Endodermal cell (in vitro differentiated cells): Measurements from ENCODE around the gene ACSM5. TPM values are rescaled to one million over a fixed set of nuclear protein-coding genes. Genes with fewer than 3 reads are reported as not detected.

Experiments
- DNase-seq: peaks from one replicate; pipeline ENCODE4 v3.0.0-alpha.2; 2017
- H3K27ac ChIP-seq: 2 replicates; pipeline ENCODE4 v1.5.1; 2013; ENCODE audit warnings: mild to moderate bottlenecking, low read depth, low read length, moderate library complexity
- H3K27me3 ChIP-seq: 2 replicates; pipeline ENCODE4 v1.6.1; 2013; ENCODE audit warnings: mild to moderate bottlenecking, low read length, moderate library complexity; ENCODE audit not compliant: insufficient read depth, control insufficient read depth, poor library complexity, severe bottlenecking
- H3K36me3 ChIP-seq: 2 replicates; pipeline ENCODE4 v1.7.0; 2013; ENCODE audit warnings: mild to moderate bottlenecking, low read length, moderate library complexity; ENCODE audit not compliant: control insufficient read depth, insufficient read depth
- H3K4me1 ChIP-seq: one replicate; pipeline ENCODE4 v1.7.0; 2013; ENCODE audit warnings: low read length; ENCODE audit not compliant: control insufficient read depth, insufficient read depth
- H3K4me3 ChIP-seq: 2 replicates; pipeline ENCODE4 v1.5.1; 2013; ENCODE audit warnings: mild to moderate bottlenecking, low read length, moderate library complexity
- H3K9ac ChIP-seq: 2 replicates; pipeline ENCODE4 v1.6.1; 2013; ENCODE audit warnings: mild to moderate bottlenecking, low read length, moderate library complexity; ENCODE audit not compliant: poor library complexity, severe bottlenecking; ENCODE audit errors: extremely low read depth
- H3K9me3 ChIP-seq: 2 replicates; pipeline ENCODE4 v1.6.1; 2013; ENCODE audit warnings: mild to moderate bottlenecking, low read length, moderate library complexity; ENCODE audit not compliant: control insufficient read depth
- H3K27ac Mint-ChIP-seq: 2 replicates; pipeline ENCODE4 v1.8.0; 2020; ENCODE audit warnings: mixed read lengths
- H3K27me3 Mint-ChIP-seq: 2 replicates; pipeline ENCODE4 v1.8.0; 2021; ENCODE audit warnings: mild to moderate bottlenecking, mixed read lengths; ENCODE audit not compliant: insufficient read depth
- H3K36me3 Mint-ChIP-seq: 2 replicates; pipeline ENCODE4 v1.8.0; 2020; ENCODE audit warnings: low read depth, mixed read lengths
- H3K4me1 Mint-ChIP-seq: 2 replicates; pipeline ENCODE4 v1.8.0; 2020; ENCODE audit warnings: mixed read lengths
- H3K4me3 Mint-ChIP-seq: 2 replicates; pipeline ENCODE4 v1.8.0; 2020; ENCODE audit warnings: mild to moderate bottlenecking, moderate library complexity, mixed read lengths
- H3K9me3 Mint-ChIP-seq: 2 replicates; pipeline ENCODE4 v1.8.0; 2020; ENCODE audit warnings: mild to moderate bottlenecking, mixed read lengths
- WGBS, 2 experiments: methylation state at CpG; one replicate each; pipeline versions ENCODE4 v1.1.5 to v1.1.7; 2013; ENCODE audit warnings: missing lambda C conversion rate in 2 of 2, mixed read lengths in 1 of 2; ENCODE audit not compliant: insufficient coverage in 1 of 2, insufficient read length in 1 of 2; 5-methylcytosine and 5-hydroxymethylcytosine counted together
- total RNA-seq, 2 donors: library from RNA; stranded (reverse); fragmentation: NEBNext Ultra II Directional in 1 of 2; extraction: Animal tissue kit (Norgen Biotek cat#: 25700) in 1 of 2; gene quantifications; 2 replicates in 1 of 2; 3 replicates in 1 of 2; pipeline ENCODE4 v1.2.1, GENCODE V29; 2021
- TF ChIP-seq, protein P1 (sequence below): fragments of 200-600 bp; sonication (generic); conservative IDR thresholded peaks from 2 replicates; pipeline ENCODE4 v1.5.0; 2021; ENCODE audit warnings: antibody characterized with exemption, mild to moderate bottlenecking

The ACSM5 gene
- total RNA-seq, 2 donors from 2014 or later = not detected

DNA sequence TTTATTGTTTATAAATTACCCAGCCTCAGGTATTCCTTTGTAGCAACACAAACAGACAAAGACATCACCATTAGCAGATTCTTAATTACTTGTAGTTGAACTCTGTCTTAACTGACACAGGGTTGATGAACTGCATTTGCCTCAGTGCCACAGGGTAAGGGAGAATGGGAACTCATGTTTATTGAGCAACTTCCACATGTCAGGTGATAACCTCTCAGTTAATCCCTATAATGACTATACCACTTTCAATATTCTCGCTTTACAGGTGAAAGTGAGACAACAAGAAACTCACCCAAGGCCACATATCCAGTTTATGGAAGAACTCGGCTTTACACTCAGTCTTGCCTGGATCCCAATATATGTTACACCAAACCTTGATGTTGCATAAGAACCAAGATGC is 13.4 kb upstream of the ACSM5 start:
- Mint-ChIP-seq H3K36me3 (no peaks in the 10 kb centered on the region), H3K4me1 (peaks cover 13% of the 10 kb centered on the region), H3K9me3 (no peaks in the 10 kb centered on the region), H3K27me3 (no peaks in the 10 kb centered on the region), H3K4me3 (no peak overlapping the region), H3K27ac (no peak overlapping the region)
- H3K4me3 ChIP-seq = no peak overlapping the region
- no peak for DNase-seq
- no peaks in the 10 kb centered on the region for H3K9me3 ChIP-seq
- H3K27ac ChIP-seq = no peak overlapping the region
- H3K4me1 ChIP-seq = no peaks in the 10 kb centered on the region
- no peak overlapping the region for H3K9ac ChIP-seq
- 82 to 92% methylated on average over 2 of the region's 2 CpGs for WGBS, 2 experiments
- no peaks in the 10 kb centered on the region for H3K27me3 ChIP-seq
- H3K36me3 ChIP-seq = no peaks in the 10 kb centered on the region
- TF ChIP-seq, protein P1, sequence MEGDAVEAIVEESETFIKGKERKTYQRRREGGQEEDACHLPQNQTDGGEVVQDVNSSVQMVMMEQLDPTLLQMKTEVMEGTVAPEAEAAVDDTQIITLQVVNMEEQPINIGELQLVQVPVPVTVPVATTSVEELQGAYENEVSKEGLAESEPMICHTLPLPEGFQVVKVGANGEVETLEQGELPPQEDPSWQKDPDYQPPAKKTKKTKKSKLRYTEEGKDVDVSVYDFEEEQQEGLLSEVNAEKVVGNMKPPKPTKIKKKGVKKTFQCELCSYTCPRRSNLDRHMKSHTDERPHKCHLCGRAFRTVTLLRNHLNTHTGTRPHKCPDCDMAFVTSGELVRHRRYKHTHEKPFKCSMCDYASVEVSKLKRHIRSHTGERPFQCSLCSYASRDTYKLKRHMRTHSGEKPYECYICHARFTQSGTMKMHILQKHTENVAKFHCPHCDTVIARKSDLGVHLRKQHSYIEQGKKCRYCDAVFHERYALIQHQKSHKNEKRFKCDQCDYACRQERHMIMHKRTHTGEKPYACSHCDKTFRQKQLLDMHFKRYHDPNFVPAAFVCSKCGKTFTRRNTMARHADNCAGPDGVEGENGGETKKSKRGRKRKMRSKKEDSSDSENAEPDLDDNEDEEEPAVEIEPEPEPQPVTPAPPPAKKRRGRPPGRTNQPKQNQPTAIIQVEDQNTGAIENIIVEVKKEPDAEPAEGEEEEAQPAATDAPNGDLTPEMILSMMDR = no peak

DNA sequence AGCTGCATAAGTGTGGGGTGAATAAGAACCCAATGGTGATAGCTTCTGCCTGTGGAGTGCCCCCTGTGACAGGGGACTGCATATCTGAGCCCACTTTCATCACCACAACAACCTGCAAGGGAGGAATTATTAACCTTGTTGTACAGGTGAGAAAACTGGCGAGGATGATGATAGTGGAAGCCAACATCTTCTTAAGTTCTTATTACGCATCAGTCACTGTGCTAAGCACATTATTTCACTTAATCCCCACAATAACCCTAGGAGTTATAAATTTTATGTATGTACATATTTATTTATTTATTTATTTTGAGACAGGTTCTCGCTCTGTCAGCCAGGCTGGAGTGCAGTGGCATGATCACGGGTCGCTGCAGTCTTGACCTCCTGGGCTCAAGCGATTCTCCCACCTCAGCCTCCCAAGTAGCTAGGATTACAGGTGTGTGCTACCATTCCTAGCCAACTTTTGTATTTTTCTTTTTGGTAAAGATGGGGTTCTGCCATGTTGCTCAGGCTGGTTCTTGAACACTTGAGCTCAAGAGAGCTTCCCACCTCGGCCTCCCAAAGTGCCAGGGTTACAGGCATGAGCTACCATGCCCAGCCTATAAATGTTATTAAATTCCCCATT is 12.4 kb upstream of the ACSM5 start:
- no peak for DNase-seq
- Histone ChIP-seq H3K27ac (no peak overlapping the region), H3K36me3 (no peaks in the 10 kb centered on the region), H3K9me3 (no peaks in the 10 kb centered on the region), H3K4me1 (no peaks in the 10 kb centered on the region), H3K27me3 (no peaks in the 10 kb centered on the region), H3K9ac (no peak overlapping the region), H3K4me3 (no peak overlapping the region)
- WGBS, 2 experiments = 97 to 100% methylated on average over 3 to 6 of the region's 7 CpGs
- TF ChIP-seq, protein P1 = no peak
- Mint-ChIP-seq H3K9me3 (no peaks in the 10 kb centered on the region), H3K36me3 (no peaks in the 10 kb centered on the region), H3K4me1 (peaks cover 13% of the 10 kb centered on the region), H3K27me3 (no peaks in the 10 kb centered on the region), H3K4me3 (no peak overlapping the region), H3K27ac (no peak overlapping the region)

DNA sequence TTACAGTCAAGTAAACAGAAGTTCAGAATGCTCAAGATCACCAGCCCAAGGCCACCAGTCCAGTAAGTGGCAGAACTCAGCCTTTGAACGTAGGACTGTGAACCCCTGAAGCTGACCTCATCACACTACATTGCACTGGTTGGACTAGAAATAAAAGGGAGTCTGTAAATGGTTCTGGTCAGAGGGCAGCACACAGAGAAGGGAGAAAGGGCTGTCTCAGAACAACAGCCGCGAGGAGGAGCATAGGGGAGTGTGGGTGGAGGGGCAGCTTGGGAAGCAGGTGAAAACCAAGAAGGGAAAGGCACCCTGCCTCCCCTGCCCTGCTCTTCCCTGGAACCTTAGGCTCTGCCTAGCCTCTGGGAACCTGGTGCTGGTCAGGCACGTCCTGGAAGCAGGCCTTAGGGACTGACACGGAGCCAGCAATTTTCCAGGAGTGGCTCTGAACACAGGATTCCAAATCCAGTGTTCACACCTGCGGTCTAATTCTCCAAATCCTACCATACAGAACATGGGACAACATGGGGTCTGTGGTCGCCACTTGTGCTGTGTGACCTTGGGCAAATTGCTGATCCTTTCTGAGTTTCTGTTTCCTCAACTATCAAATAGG is 11.8 kb upstream of the ACSM5 start:
- 83 to 91% methylated on average over 5 to 7 of the region's 7 CpGs for WGBS, 2 experiments
- no peaks in the 10 kb centered on the region for H3K9me3 ChIP-seq
- no peak for DNase-seq
- no peaks in the 10 kb centered on the region for H3K4me1 ChIP-seq
- no peaks in the 10 kb centered on the region for H3K27me3 Mint-ChIP-seq
- H3K4me3 Mint-ChIP-seq = no peak overlapping the region
- no peaks in the 10 kb centered on the region for H3K36me3 Mint-ChIP-seq
- no peaks in the 10 kb centered on the region for H3K27me3 ChIP-seq
- H3K27ac Mint-ChIP-seq = no peak overlapping the region
- no peaks in the 10 kb centered on the region for H3K36me3 ChIP-seq
- no peak overlapping the region for H3K4me3 ChIP-seq
- H3K9me3 Mint-ChIP-seq = no peaks in the 10 kb centered on the region
- H3K4me1 Mint-ChIP-seq = peaks cover 12% of the 10 kb centered on the region
- H3K27ac ChIP-seq = no peak overlapping the region
- no peak overlapping the region for H3K9ac ChIP-seq
- TF ChIP-seq, protein P1 = no peak
